Activated naive CD4-positive, alpha-beta T cell treated with Interleukin-2 at 50 U/mL for 16 hours (primary cell): ENCODE measurements around the gene CLMN.
"Not testable (repeated sequence)": the region's sequence is repeated elsewhere in the genome, so short reads cannot be mapped to it uniquely, and the experiment has no call there.

Experiments
- DNase-seq: peaks from one replicate; pipeline ENCODE4 v3.0.0-alpha.2; 2020

Gene CLMN

GRCh38 chr14:95155045-95155444 lies 164.7 kb downstream of the CLMN start:
- no peak for DNase-seq

GRCh38 chr14:95153866-95154265 lies 165.8 kb downstream of the CLMN start:
- DNase-seq, result no peak

GRCh38 chr14:95151561-95151960 lies 168.1 kb downstream of the CLMN start:
- no peak for DNase-seq

- DNase-seq, result no peak
Observed at GRCh38 chr14:95150910-95151309, 168.8 kb downstream of the CLMN start.

DNA sequence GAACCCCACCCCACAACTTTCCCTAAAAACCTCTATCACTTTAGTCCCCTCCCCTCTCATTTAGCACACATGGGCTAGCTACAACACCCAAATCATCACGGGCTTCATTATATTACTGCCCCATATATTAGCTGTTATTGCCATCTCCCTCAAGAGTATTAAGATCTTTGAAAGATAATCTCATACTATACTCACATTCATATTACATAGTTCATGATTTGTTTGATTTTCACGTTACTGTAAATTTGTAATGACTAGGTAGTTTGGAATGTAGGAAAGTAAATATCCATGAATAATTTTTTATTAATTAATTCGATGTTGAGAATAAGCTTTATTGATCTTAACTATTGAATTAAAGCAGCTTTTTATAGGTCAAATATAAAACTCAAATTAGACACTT lies 170.3 kb downstream of the CLMN start:
- no peak for DNase-seq

DNA sequence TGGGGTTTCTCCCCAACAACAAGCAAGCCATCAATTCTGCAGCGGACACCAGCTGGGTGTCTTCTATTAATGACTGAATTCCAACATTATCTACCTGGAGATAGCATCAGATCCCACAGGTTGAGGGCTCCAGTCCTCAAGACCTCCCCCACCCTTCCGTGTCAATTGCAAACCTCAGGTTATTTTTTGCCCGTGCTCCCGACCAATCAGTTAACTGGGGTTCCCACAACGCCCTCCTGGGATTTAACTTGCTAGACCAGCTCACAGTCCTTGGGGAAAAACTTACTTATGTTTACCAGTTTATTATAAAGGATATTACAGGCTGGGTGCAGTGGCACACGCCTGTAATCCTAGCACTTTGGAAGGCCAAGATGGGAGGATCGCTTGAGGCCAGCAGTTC lies 172.1 kb downstream of the CLMN start:
- no peak for DNase-seq

DNA sequence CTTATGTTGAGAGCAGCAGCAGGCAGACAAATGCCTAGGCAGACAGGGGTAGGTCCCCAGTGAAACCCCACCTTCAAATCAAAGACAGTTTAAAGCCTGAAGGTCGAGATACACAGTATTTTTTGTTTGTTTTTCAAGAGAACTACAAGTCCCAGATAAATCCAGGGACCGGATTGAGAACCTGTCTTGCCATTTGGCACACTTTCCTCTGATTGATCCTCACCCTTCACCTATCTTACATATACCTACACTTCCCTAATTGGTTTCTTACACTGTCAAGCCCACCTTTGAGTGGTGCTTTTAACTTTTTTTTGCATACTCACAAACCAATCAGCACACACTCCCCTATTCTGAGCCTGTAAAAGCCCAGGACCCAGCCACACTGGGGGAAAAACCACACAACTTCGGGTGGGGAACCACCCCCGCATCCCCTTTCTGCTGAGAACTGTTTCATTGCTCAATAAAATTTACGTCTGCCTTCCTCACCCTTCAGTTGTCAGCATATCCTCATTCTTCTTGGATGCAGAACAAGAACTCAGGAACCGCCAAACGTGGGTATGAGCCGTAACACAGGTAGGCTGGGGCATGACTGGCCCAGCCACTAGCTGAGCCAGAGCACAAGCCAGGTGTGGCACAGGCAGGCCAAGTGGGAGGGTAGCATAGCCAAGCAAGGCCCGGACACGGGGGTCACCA lies 173.5 kb downstream of the CLMN start:
- no peak for DNase-seq

DNA sequence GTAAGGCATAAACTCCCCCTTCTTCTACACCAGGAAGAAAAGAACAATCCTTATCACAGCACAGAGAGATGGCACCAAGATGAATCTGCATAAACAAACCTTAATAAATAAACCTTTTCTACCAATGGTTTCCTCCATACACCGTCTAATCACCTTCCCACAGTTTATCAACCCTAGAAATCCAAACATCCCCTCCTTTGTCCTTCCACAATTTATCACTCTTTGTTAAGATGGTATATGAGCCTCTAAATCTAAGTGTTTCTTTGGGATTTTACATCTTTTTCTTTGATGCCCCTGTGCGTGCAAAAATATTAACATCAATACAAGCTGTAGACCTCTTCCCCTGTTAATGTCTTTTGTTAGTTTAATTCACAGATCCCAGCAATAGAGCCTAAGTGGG lies 174.9 kb downstream of the CLMN start:
- no peak for DNase-seq

GRCh38 chr14:95143808-95144620 lies 175.7 kb downstream of the CLMN start:
- no peak for DNase-seq

DNA sequence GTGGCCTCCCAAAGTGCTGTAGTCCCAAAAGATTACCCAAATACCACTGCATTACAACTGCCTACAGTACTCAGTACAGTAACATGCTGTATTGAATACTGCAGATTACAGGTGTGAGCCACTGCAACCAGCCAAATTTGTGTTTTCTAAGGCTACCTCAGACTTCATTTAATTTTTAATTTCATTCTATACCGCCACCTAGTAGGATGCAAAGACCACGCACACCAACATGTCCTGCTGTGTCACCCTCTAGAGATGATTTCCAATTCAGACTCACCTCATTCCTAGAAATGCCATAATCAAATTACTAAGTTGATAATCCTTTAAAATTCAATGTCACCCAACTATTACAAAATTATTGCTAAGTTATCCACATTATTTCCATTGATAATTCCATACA lies 177.5 kb downstream of the CLMN start:
- DNase-seq, result no peak

- DNase-seq, result no peak
Observed at GRCh38 chr14:95141684-95142083, 178.0 kb downstream of the CLMN start.

DNA sequence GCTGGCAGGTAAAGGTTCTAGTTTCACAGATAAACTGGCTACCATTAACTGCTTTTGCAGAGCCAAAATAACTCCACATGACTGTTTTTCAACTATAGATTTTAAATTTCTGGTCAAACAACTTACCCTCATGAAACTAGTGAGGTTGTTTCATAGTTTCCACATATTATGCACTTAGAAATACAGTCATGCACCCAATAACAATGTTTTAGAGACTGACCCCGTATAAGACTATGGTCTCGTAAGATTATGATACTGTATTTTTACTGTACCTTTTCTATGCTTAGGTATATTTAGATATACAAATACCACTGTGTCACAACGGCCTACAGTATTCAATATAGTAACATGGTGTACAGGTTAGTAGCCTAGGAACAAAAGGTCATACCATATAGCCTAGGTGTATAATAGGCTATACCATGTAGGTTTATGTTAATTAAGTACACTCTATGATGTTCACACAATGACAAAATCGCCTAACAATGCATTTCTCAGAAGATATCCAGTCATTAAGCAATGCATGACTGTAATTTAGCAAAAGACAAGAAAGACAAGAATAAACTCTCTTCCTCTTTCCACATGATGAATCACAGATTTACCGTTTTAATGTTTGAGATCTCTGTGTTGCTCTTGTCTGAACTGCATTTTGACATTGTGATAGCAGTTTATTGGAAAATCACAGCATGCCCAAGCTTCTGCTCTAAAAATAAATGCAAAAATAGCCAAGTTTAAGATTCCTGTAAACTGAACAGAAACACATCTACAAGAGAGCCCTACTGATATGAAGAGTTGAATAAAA lies 179.4 kb downstream of the CLMN start:
- DNase-seq, result no peak

GRCh38 chr14:95138876-95139275 lies 180.8 kb downstream of the CLMN start:
- no peak for DNase-seq

DNA sequence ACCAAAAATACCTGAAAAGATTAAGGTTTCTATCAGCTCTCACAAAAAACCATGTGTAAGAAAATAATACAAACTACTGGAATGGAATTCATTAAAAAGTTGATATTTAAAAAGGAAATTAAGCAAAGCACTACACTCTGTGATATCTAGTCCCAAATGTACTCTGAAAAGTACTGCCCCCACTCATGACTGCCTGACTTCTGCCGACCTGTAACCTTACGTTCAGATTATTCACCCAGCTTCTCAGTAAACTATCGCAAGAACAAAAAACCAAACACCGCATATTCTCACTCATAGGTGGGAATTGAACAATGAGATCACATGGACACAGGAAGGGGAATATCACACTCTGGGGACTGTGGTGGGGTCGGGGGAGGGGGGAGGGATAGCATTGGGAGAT lies 181.3 kb downstream of the CLMN start:
- DNase-seq, result not testable (repeated sequence)

DNA sequence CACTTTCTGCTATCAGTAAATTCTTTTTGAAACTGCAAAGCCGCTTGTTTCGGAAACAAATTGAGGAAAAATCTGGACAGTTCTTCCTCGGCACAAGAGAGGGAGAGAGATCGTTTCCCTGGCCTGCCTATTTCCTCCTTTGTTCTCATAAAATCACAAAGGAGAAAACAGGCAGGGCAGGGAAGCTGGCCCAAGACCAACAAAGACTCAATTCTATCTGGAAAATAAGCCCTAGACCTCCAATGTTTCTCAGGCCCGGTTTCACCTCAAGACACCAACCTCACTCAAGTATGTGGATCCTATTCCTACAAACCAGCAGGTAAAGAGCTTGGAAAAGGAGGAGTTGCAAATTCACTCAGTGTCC lies 181.9 kb downstream of the CLMN start:
- no peak for DNase-seq

- DNase-seq, result no peak
Observed at GRCh38 chr14:95137164-95137803, 182.4 kb downstream of the CLMN start.

- no peak for DNase-seq
Observed at GRCh38 chr14:95136631-95137030, 183.1 kb downstream of the CLMN start.

- DNase-seq, result no peak
Observed at GRCh38 chr14:95134304-95134933, 185.3 kb downstream of the CLMN start.

DNA sequence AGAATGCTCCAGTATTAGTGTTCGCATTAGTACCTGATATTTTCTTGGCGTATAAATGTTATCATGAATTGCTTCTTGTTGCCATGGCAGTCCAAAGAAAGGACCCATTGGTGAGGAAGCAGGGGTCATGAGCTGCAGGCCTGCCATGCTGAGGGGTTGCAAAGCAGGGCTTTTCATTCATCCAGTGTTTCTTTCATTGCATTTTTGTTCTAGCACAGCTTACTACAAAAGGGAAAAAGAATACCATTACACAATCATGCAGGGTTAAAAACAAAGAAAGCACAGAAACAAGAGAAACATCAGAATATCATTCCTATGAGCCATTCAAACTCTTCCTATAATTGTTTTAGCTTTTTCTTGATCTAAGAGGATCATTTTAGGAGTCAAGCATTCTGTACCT lies 186.4 kb downstream of the CLMN start:
- DNase-seq, result no peak

DNA sequence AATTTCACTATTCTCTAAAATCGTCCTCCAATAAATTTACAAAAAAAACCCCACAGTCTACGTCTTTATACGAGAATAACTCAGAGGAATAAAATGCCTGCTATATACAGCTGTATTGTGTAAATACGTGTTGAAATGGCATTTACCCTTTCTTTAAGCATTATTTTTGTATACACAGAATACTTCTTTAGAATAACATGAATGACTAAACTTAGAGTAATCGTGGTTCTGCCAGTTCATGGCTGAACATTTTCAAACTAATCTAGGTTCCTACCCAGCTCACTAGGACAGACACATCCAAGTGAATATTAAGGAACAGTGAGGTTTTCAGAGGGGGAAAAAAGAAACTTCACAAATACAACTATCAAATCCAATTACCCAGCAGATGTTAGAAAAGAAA lies 186.9 kb downstream of the CLMN start:
- no peak for DNase-seq
